ENCODE data around the gene MICAL3.

Gene MICAL3

GRCh38 chr22:17830043-17830961 is 194.1 kb downstream of the MICAL3 start:
- Mint-ChIP-seq H3K27ac (no peak overlapping the region), H3K27me3 (ENCODE audit: low read depth) (no peaks in the 10 kb centered on the region), H3K9me3 (no peaks in the 10 kb centered on the region), H3K36me3 (ENCODE audit: low read depth) (peaks cover 3% of the 10 kb centered on the region), H3K4me3 (no peak overlapping the region), H3K4me1 (ENCODE audit: low read depth) (peaks cover 7% of the 10 kb centered on the region)

GRCh38 chr22:17829695-17830042 is 194.7 kb downstream of the MICAL3 start:
- Mint-ChIP-seq H3K9me3 (no peaks in the 10 kb centered on the region), H3K27me3 (ENCODE audit: low read depth) (no peaks in the 10 kb centered on the region), H3K27ac (no peak overlapping the region), H3K4me3 (no peak overlapping the region), H3K4me1 (ENCODE audit: low read depth) (peaks cover 7% of the 10 kb centered on the region), H3K36me3 (ENCODE audit: low read depth) (peaks cover 3% of the 10 kb centered on the region)

- H3K9me3 Mint-ChIP-seq, result no peaks in the 10 kb centered on the region
- no peak overlapping the region for H3K4me3 Mint-ChIP-seq
- H3K4me1 Mint-ChIP-seq (ENCODE audit: low read depth), result peaks cover 7% of the 10 kb centered on the region
- peaks cover 3% of the 10 kb centered on the region for H3K36me3 Mint-ChIP-seq (ENCODE audit: low read depth)
- H3K27me3 Mint-ChIP-seq (ENCODE audit: low read depth), result no peaks in the 10 kb centered on the region
- H3K27ac Mint-ChIP-seq, result no peak overlapping the region
These were observed 195.8 kb downstream of the MICAL3 start for GRCh38 chr22:17828502-17829080.

- Mint-ChIP-seq H3K4me3 (no peak overlapping the region), H3K27ac (no peak overlapping the region), H3K27me3 (ENCODE audit: low read depth) (no peaks in the 10 kb centered on the region), H3K9me3 (no peaks in the 10 kb centered on the region), H3K36me3 (ENCODE audit: low read depth) (peaks cover 3% of the 10 kb centered on the region), H3K4me1 (ENCODE audit: low read depth) (peaks cover 7% of the 10 kb centered on the region)
These were observed 196.9 kb downstream of the MICAL3 start for GRCh38 chr22:17827466-17827865.

- no peak overlapping the region for H3K27ac Mint-ChIP-seq
- peaks cover 7% of the 10 kb centered on the region for H3K4me1 Mint-ChIP-seq (ENCODE audit: low read depth)
- no peaks in the 10 kb centered on the region for H3K9me3 Mint-ChIP-seq
- H3K27me3 Mint-ChIP-seq (ENCODE audit: low read depth), result no peaks in the 10 kb centered on the region
- H3K4me3 Mint-ChIP-seq, result no peak overlapping the region
- peaks cover 3% of the 10 kb centered on the region for H3K36me3 Mint-ChIP-seq (ENCODE audit: low read depth)
These were observed 198.3 kb downstream of the MICAL3 start for GRCh38 chr22:17825876-17826550.

- H3K4me1 Mint-ChIP-seq (ENCODE audit: low read depth), result no peaks in the 10 kb centered on the region
These were observed 199.9 kb downstream of the MICAL3 start for GRCh38 chr22:17824457-17824856.

GRCh38 chr22:17823964-17824363 is 200.4 kb downstream of the MICAL3 start:
- Mint-ChIP-seq H3K36me3 (ENCODE audit: low read depth) (peaks cover 3% of the 10 kb centered on the region), H3K4me1 (ENCODE audit: low read depth) (no peaks in the 10 kb centered on the region), H3K9me3 (no peaks in the 10 kb centered on the region), H3K27ac (no peak overlapping the region), H3K4me3 (no peak overlapping the region), H3K27me3 (ENCODE audit: low read depth) (no peaks in the 10 kb centered on the region)

More at GRCh38 chr22:17824457-17824856, 199.9 kb downstream of the MICAL3 start:
- Mint-ChIP-seq H3K36me3 (ENCODE audit: low read depth) (peaks cover 3% of the 10 kb centered on the region), H3K9me3 (no peaks in the 10 kb centered on the region), H3K27me3 (ENCODE audit: low read depth) (no peaks in the 10 kb centered on the region), H3K27ac (no peak overlapping the region), H3K4me3 (no peak overlapping the region)

GRCh38 chr22:17823226-17823625 is 201.1 kb downstream of the MICAL3 start:
- peaks cover 3% of the 10 kb centered on the region for H3K36me3 Mint-ChIP-seq (ENCODE audit: low read depth)
- no peak overlapping the region for H3K4me3 Mint-ChIP-seq
- no peak overlapping the region for H3K27ac Mint-ChIP-seq
- no peaks in the 10 kb centered on the region for H3K27me3 Mint-ChIP-seq (ENCODE audit: low read depth)
- H3K9me3 Mint-ChIP-seq, result no peaks in the 10 kb centered on the region
- H3K4me1 Mint-ChIP-seq (ENCODE audit: low read depth), result no peaks in the 10 kb centered on the region

GRCh38 chr22:17822087-17822486 is 202.3 kb downstream of the MICAL3 start:
- Mint-ChIP-seq H3K27ac (no peak overlapping the region), H3K9me3 (no peaks in the 10 kb centered on the region), H3K27me3 (ENCODE audit: low read depth) (no peaks in the 10 kb centered on the region), H3K4me1 (ENCODE audit: low read depth) (no peaks in the 10 kb centered on the region), H3K4me3 (no peak overlapping the region), H3K36me3 (ENCODE audit: low read depth) (peaks cover 3% of the 10 kb centered on the region)

GRCh38 chr22:17820879-17821439 is 203.4 kb downstream of the MICAL3 start:
- H3K9me3 Mint-ChIP-seq, result no peaks in the 10 kb centered on the region
- no peaks in the 10 kb centered on the region for H3K27me3 Mint-ChIP-seq (ENCODE audit: low read depth)
- no peak overlapping the region for H3K27ac Mint-ChIP-seq
- H3K4me1 Mint-ChIP-seq (ENCODE audit: low read depth), result no peaks in the 10 kb centered on the region
- no peak overlapping the region for H3K4me3 Mint-ChIP-seq
- H3K36me3 Mint-ChIP-seq (ENCODE audit: low read depth), result no peaks in the 10 kb centered on the region

GRCh38 chr22:17818649-17819048 is 205.7 kb downstream of the MICAL3 start:
- no peak overlapping the region for H3K27ac Mint-ChIP-seq
- H3K27me3 Mint-ChIP-seq (ENCODE audit: low read depth), result no peaks in the 10 kb centered on the region
- no peaks in the 10 kb centered on the region for H3K4me1 Mint-ChIP-seq (ENCODE audit: low read depth)
- no peak overlapping the region for H3K4me3 Mint-ChIP-seq
- no peaks in the 10 kb centered on the region for H3K9me3 Mint-ChIP-seq
- no peaks in the 10 kb centered on the region for H3K36me3 Mint-ChIP-seq (ENCODE audit: low read depth)

- H3K9me3 Mint-ChIP-seq, result no peaks in the 10 kb centered on the region
- no peaks in the 10 kb centered on the region for H3K27me3 Mint-ChIP-seq (ENCODE audit: low read depth)
- H3K4me3 Mint-ChIP-seq, result no peak overlapping the region
- no peaks in the 10 kb centered on the region for H3K36me3 Mint-ChIP-seq (ENCODE audit: low read depth)
- H3K27ac Mint-ChIP-seq, result no peak overlapping the region
- no peaks in the 10 kb centered on the region for H3K4me1 Mint-ChIP-seq (ENCODE audit: low read depth)
These were observed 206.2 kb downstream of the MICAL3 start for GRCh38 chr22:17818180-17818579.

- no peaks in the 10 kb centered on the region for H3K9me3 Mint-ChIP-seq
- no peaks in the 10 kb centered on the region for H3K36me3 Mint-ChIP-seq (ENCODE audit: low read depth)
- no peak overlapping the region for H3K4me3 Mint-ChIP-seq
- no peaks in the 10 kb centered on the region for H3K4me1 Mint-ChIP-seq (ENCODE audit: low read depth)
- H3K27ac Mint-ChIP-seq, result no peak overlapping the region
- H3K27me3 Mint-ChIP-seq (ENCODE audit: low read depth), result no peaks in the 10 kb centered on the region
These were observed 206.8 kb downstream of the MICAL3 start for GRCh38 chr22:17817511-17818065.

GRCh38 chr22:17817079-17817478 is 207.3 kb downstream of the MICAL3 start:
- H3K27me3 Mint-ChIP-seq (ENCODE audit: low read depth), result no peaks in the 10 kb centered on the region
- H3K9me3 Mint-ChIP-seq, result no peaks in the 10 kb centered on the region
- H3K36me3 Mint-ChIP-seq (ENCODE audit: low read depth), result no peaks in the 10 kb centered on the region
- H3K27ac Mint-ChIP-seq, result no peak overlapping the region
- H3K4me3 Mint-ChIP-seq, result no peak overlapping the region
- H3K4me1 Mint-ChIP-seq (ENCODE audit: low read depth), result no peaks in the 10 kb centered on the region
